ENCODE measurements around the gene MICOS13.

The MICOS13 gene

GRCh38 chr19:5686647-5687359 is 6.5 kb upstream of the MICOS13 start:
- DNase-seq = peak; percentile 47

- DNase-seq = no peak
These were observed 6.0 kb upstream of the MICOS13 start for GRCh38 chr19:5686326-5686646.

GRCh38 chr19:5684694-5685430 is 4.5 kb upstream of the MICOS13 start:
- DNase-seq = no peak

GRCh38 chr19:5683177-5683886 is 3.0 kb upstream of the MICOS13 start:
- no peak for DNase-seq

GRCh38 chr19:5682107-5682482 is 1.8 kb upstream of the MICOS13 start:
- DNase-seq = no peak

GRCh38 chr19:5681391-5682106 is 1.2 kb upstream of the MICOS13 start:
- DNase-seq = no peak

- no peak for DNase-seq
These were observed 256 bp downstream of the MICOS13 start for GRCh38 chr19:5680084-5680436.

- DNase-seq = no peak
These were observed 830 bp downstream of the MICOS13 start for GRCh38 chr19:5679289-5680083.

GRCh38 chr19:5678071-5678718 is 2.1 kb downstream of the MICOS13 start:
- no peak for DNase-seq

GRCh38 chr19:5677580-5677979 is 2.7 kb downstream of the MICOS13 start:
- DNase-seq = no peak

- DNase-seq = no peak
These were observed 3.2 kb downstream of the MICOS13 start for GRCh38 chr19:5677136-5677535.

GRCh38 chr19:5676772-5677105 is 3.6 kb downstream of the MICOS13 start:
- no peak for DNase-seq

- DNase-seq = no peak
These were observed 4.1 kb downstream of the MICOS13 start for GRCh38 chr19:5676105-5676771.

GRCh38 chr19:5674714-5675113 is 5.6 kb downstream of the MICOS13 start:
- no peak for DNase-seq

- no peak for DNase-seq
These were observed 6.6 kb downstream of the MICOS13 start for GRCh38 chr19:5673752-5674151.

GRCh38 chr19:5672708-5673459 is 7.4 kb downstream of the MICOS13 start:
- no peak for DNase-seq

GRCh38 chr19:5671600-5671999 is 8.7 kb downstream of the MICOS13 start:
- no peak for DNase-seq

- DNase-seq = no peak
These were observed 11.1 kb downstream of the MICOS13 start for GRCh38 chr19:5669212-5669611.

- no peak for DNase-seq
These were observed 12.5 kb downstream of the MICOS13 start for GRCh38 chr19:5667751-5668271.

- DNase-seq = no peak
These were observed 13.2 kb downstream of the MICOS13 start for GRCh38 chr19:5666921-5667610.

Measured in NCI-H2107 (cell line).